Muscle layer of duodenum (tissue), 2 donors: ENCODE measurements around the gene VPS50.

ENCODE experiments used
- H3K27ac ChIP-seq: one replicate; pipeline ENCODE4 v1.7.0; 2013; ENCODE audit warnings: mild to moderate bottlenecking, low read length
- H3K27me3 ChIP-seq: one replicate; pipeline ENCODE4 v1.7.0; 2013; ENCODE audit warnings: low read depth, mild to moderate bottlenecking, control low read depth, low read length
- H3K36me3 ChIP-seq, 2 donors: one replicate each; pipeline ENCODE4 v1.7.0; 2013; ENCODE audit warnings: low read length in 2 of 2, control low read depth in 1 of 2, mild to moderate bottlenecking in 1 of 2; ENCODE audit not compliant: insufficient read depth in 2 of 2, control insufficient read depth in 1 of 2
- H3K4me1 ChIP-seq, 2 donors: one replicate each; pipeline ENCODE4 v1.7.0; 2013; ENCODE audit warnings: low read length in 2 of 2, mild to moderate bottlenecking in 2 of 2, control low read depth in 1 of 2, moderate library complexity in 1 of 2; ENCODE audit not compliant: insufficient read depth in 2 of 2, control insufficient read depth in 1 of 2
- H3K4me3 ChIP-seq, 2 donors: one replicate each; pipeline ENCODE4 v1.7.0; 2013; ENCODE audit warnings: low read length in 2 of 2, low read depth in 1 of 2, mild to moderate bottlenecking in 1 of 2
- H3K9me3 ChIP-seq, 2 donors: one replicate each; pipeline ENCODE4 v1.7.0; 2013; ENCODE audit warnings: low read length in 2 of 2, control low read depth in 1 of 2, mild to moderate bottlenecking in 1 of 2; ENCODE audit not compliant: control insufficient read depth in 1 of 2
- donor health status: healthy.

Gene VPS50

GRCh38 chr7:93211228-93211818, 20.8 kb upstream of the VPS50 start:
- H3K4me3 ChIP-seq = no peak overlapping the region
- H3K4me1 ChIP-seq = no peaks in the 10 kb centered on the region
- no peaks in the 10 kb centered on the region for H3K27me3 ChIP-seq
- no peaks in the 10 kb centered on the region for H3K9me3 ChIP-seq
- H3K27ac ChIP-seq = no peak overlapping the region
- no peaks in the 10 kb centered on the region for H3K36me3 ChIP-seq

- Histone ChIP-seq H3K36me3 (no peaks in the 10 kb centered on the region), H3K27me3 (no peaks in the 10 kb centered on the region), H3K9me3 (no peaks in the 10 kb centered on the region), H3K27ac (no peak overlapping the region), H3K4me3 (no peak overlapping the region), H3K4me1 (no peaks in the 10 kb centered on the region)
Observed at GRCh38 chr7:93212881-93213280, 19.3 kb upstream of the VPS50 start.

GRCh38 chr7:93218997-93219827, 13.0 kb upstream of the VPS50 start:
- H3K4me3 ChIP-seq = no peak overlapping the region
- H3K36me3 ChIP-seq = no peaks in the 10 kb centered on the region
- no peaks in the 10 kb centered on the region for H3K27me3 ChIP-seq
- no peaks in the 10 kb centered on the region for H3K9me3 ChIP-seq
- H3K27ac ChIP-seq = no peak overlapping the region
- H3K4me1 ChIP-seq = no peaks in the 10 kb centered on the region

- H3K4me3 ChIP-seq = no peak overlapping the region
- no peaks in the 10 kb centered on the region for H3K4me1 ChIP-seq
- no peaks in the 10 kb centered on the region for H3K9me3 ChIP-seq
- H3K27ac ChIP-seq = no peak overlapping the region
- H3K36me3 ChIP-seq = no peaks in the 10 kb centered on the region
- no peaks in the 10 kb centered on the region for H3K27me3 ChIP-seq
Observed at GRCh38 chr7:93219868-93220267, 12.3 kb upstream of the VPS50 start.

- no peak within 1 kb of the TSS for H3K27ac ChIP-seq
- no peaks in the 10 kb centered on the region for H3K9me3 ChIP-seq
- H3K4me3 ChIP-seq = no peak within 1 kb of the TSS
- H3K4me1 ChIP-seq = peaks cover 0 to 2% of the 10 kb centered on the region in 2 donors
- H3K36me3 ChIP-seq = no peaks in the 10 kb centered on the region
- no peaks in the 10 kb centered on the region for H3K27me3 ChIP-seq
Observed at GRCh38 chr7:93226310-93226709, 5.9 kb upstream of the VPS50 start, which contains the start of gene HEPACAM2. Gene HEPACAM2 (minus strand): TSS chr7:93226469.

- Histone ChIP-seq H3K4me3 (no peak overlapping the region), H3K27me3 (no peaks in the 10 kb centered on the region), H3K36me3 (no peaks in the 10 kb centered on the region), H3K9me3 (no peaks in the 10 kb centered on the region), H3K27ac (no peak overlapping the region), H3K4me1 (peaks cover 0 to 14% of the 10 kb centered on the region in 2 donors)
Observed at GRCh38 chr7:93228302-93228701, 3.9 kb upstream of the VPS50 start.

GRCh38 chr7:93231259-93231658, 907 bp upstream of the VPS50 start:
- Histone ChIP-seq H3K27ac (no peak overlapping the region), H3K27me3 (no peaks in the 10 kb centered on the region), H3K4me1 (peaks cover 7 to 20% of the 10 kb centered on the region in 2 donors), H3K9me3 (no peaks in the 10 kb centered on the region), H3K4me3 (peak overlapping the region; percentile 90 to 99), H3K36me3 (no peaks in the 10 kb centered on the region)

GRCh38 chr7:93232673-93233018, 480 bp downstream of the VPS50 start:
- Histone ChIP-seq H3K27ac (peak overlapping the region; percentile 88), H3K4me3 (peak overlapping the region; percentile 90 to 99), H3K36me3 (no peaks in the 10 kb centered on the region), H3K9me3 (no peaks in the 10 kb centered on the region), H3K27me3 (no peaks in the 10 kb centered on the region), H3K4me1 (peaks cover 7 to 20% of the 10 kb centered on the region in 2 donors)

GRCh38 chr7:93235541-93235940, 3.4 kb downstream of the VPS50 start:
- Histone ChIP-seq H3K4me3 (no peak overlapping the region), H3K36me3 (no peaks in the 10 kb centered on the region), H3K27me3 (no peaks in the 10 kb centered on the region), H3K4me1 (peaks cover 7 to 20% of the 10 kb centered on the region in 2 donors), H3K27ac (no peak overlapping the region), H3K9me3 (no peaks in the 10 kb centered on the region)

- Histone ChIP-seq H3K27ac (no peak overlapping the region), H3K36me3 (no peaks in the 10 kb centered on the region), H3K4me3 (no peak overlapping the region), H3K9me3 (no peaks in the 10 kb centered on the region), H3K4me1 (peaks cover 7 to 8% of the 10 kb centered on the region in 2 donors), H3K27me3 (no peaks in the 10 kb centered on the region)
Observed at GRCh38 chr7:93238131-93238530, 6.0 kb downstream of the VPS50 start.

- no peak overlapping the region for H3K4me3 ChIP-seq
- H3K9me3 ChIP-seq = no peaks in the 10 kb centered on the region
- no peaks in the 10 kb centered on the region for H3K36me3 ChIP-seq
- peaks cover 2 to 3% of the 10 kb centered on the region in 2 donors for H3K4me1 ChIP-seq
- no peaks in the 10 kb centered on the region for H3K27me3 ChIP-seq
- H3K27ac ChIP-seq = no peak overlapping the region
Observed at GRCh38 chr7:93238748-93239147, 6.6 kb downstream of the VPS50 start.
